Thyroid gland (tissue), 4 donors: ENCODE data around the gene BTBD19. TPM values are rescaled to one million over a fixed set of nuclear protein-coding genes. Genes with fewer than 3 reads are reported as not detected.

Experiments
- DNase-seq, 2 donors: peaks; one replicate each; pipeline ENCODE4 v3.0.0-alpha.2; 2019
- H3K27ac ChIP-seq, 3 donors: fragments of 200-600 bp; sonication (generic); 1 replicate in 2 of 3; 2 replicates in 1 of 3; pipeline ENCODE4 v1.5.1; 2016 to 2019; ENCODE audit warnings: mild to moderate bottlenecking in 1 of 3, moderate library complexity in 1 of 3
- H3K27me3 ChIP-seq: fragments of 200-600 bp; sonication (generic); one replicate; pipeline ENCODE4 v1.5.1; 2019
- H3K36me3 ChIP-seq, 2 donors: fragments of 200-600 bp; sonication (generic); one replicate each; pipeline ENCODE4 v1.5.1; 2016 to 2019
- H3K4me1 ChIP-seq, 2 donors: fragments of 200-600 bp; sonication (generic); one replicate each; pipeline ENCODE4 v1.5.1; 2017 to 2019
- H3K4me3 ChIP-seq, 3 donors: fragments of 200-600 bp; sonication (generic); replicated peaks in 1 of 3; 1 replicate in 2 of 3; 2 replicates in 1 of 3; pipeline ENCODE4 v1.5.1; 2016; ENCODE audit warnings: mild to moderate bottlenecking in 1 of 3
- H3K9me3 ChIP-seq: fragments of 200-600 bp; sonication (generic); one replicate; pipeline ENCODE4 v1.5.1; 2017
- POLR2A ChIP-seq, 2 donors: fragments of 450-650 bp; IDR thresholded peaks; one replicate each; pipeline ENCODE4 v1.6.1; 2017; ENCODE audit warnings: antibody characterized with exemption in 2 of 2, mild to moderate bottlenecking in 2 of 2, moderate library complexity in 1 of 2
- WGBS, 2 donors: methylation state at CpG; one replicate each; pipeline ENCODE4 v1.1.5; 2017; 5-methylcytosine and 5-hydroxymethylcytosine counted together
- intact Hi-C: fragments of 100-400 bp; cut with DNase I; formaldehyde crosslinking; loops from one replicate; pipeline ENCODE4 v1.15.1; 2023
- total RNA-seq, 4 donors: library from RNA; depleted of rRNA; stranded (reverse); fragments of >200 nt; gene quantifications; one replicate each; pipeline ENCODE4 v1.2.3, GENCODE V29; 2016
- TF ChIP-seq, protein P1 (sequence below), 6 experiments: fragments of 200-600 bp in 3 of 6; fragments of 450-650 bp in 3 of 6; sonication (generic) in 3 of 6; IDR thresholded peaks; one replicate each; pipeline ENCODE4 v1.5.1; 2016 to 2019; ENCODE audit warnings: antibody characterized with exemption in 6 of 6, mild to moderate bottlenecking in 2 of 6, inconsistent platforms in 1 of 6, moderate library complexity in 1 of 6

Gene BTBD19
- total RNA-seq, 4 donors from 2014 or later, result 7.3 to 14.9 (median 9.2) TPM

DNA sequence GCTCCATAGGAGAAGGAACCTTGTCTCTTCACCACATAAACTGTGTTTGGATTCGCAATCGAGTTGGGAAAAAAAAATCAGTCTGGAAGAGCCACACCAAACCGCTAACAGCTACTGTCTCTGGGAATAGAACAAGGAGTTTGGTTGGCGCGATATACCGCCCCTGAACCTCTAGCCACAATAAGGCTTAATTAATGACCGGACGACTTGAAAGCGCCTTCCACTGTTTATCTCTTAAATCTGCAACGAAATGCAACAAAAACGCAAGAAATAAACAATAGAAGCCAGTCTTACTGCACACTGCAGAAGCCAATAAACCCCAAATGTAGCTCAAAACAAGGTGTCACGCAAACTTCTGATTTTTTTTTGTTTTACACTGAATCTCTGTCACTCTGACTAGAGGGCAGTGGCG, 10.9 kb downstream of the BTBD19 start:
- no peak for TF ChIP-seq POLR2A (IDR thresholded peaks at IDR 0.05)
- TF ChIP-seq, protein P1, sequence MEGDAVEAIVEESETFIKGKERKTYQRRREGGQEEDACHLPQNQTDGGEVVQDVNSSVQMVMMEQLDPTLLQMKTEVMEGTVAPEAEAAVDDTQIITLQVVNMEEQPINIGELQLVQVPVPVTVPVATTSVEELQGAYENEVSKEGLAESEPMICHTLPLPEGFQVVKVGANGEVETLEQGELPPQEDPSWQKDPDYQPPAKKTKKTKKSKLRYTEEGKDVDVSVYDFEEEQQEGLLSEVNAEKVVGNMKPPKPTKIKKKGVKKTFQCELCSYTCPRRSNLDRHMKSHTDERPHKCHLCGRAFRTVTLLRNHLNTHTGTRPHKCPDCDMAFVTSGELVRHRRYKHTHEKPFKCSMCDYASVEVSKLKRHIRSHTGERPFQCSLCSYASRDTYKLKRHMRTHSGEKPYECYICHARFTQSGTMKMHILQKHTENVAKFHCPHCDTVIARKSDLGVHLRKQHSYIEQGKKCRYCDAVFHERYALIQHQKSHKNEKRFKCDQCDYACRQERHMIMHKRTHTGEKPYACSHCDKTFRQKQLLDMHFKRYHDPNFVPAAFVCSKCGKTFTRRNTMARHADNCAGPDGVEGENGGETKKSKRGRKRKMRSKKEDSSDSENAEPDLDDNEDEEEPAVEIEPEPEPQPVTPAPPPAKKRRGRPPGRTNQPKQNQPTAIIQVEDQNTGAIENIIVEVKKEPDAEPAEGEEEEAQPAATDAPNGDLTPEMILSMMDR (IDR thresholded peaks at IDR 0.05), result peak in 1 of 6 experiments; percentile 5
- no peaks in the 10 kb centered on the region for H3K27me3 ChIP-seq
- peak overlapping the region in 2 of 3 donors; percentile 20 to 38 for H3K4me3 ChIP-seq
- intact Hi-C loops, result no loop called here
- no peaks in the 10 kb centered on the region for H3K36me3 ChIP-seq
- WGBS, 2 donors, result 3 to 5% methylated on average over 13 of the region's 13 CpGs
- H3K9me3 ChIP-seq, result no peaks in the 10 kb centered on the region
- peaks cover 4 to 25% of the 10 kb centered on the region in 2 donors for H3K4me1 ChIP-seq
- H3K27ac ChIP-seq, result peak overlapping the region; percentile 97 to 98 (median 97)
- no peak for DNase-seq

DNA sequence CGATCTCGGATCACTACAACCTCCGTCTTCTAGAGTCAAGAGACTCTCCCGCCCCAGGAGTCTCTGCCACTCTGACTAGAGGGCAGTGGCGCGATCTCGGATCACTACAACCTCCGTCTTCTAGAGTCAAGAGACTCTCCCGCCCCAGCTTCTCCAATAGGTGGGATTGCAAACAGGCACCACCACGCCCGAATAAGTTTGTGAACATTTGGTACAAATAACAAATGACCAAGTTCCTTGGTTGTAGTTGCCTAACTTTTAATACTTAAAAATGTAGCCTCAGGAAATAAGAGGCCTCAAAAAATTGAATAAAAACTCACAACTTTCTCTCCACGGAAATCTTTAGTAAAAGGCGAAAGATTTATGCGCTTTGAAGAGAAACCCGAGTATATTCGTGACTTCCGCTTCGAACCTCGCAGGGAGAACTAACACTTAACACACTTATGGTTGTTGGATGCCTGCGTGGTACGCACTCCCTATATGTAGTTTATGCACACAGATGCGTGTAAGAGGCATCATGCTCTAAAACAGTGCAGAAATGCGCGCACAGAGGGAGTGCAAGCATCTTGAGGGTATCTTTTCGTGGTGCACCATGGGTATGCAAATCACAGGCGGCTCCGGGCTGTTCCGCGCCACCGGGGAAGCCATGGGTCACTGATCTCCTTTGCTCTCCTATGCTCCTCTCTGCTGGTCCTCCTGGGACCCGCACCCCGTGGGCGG, 11.4 kb downstream of the BTBD19 start:
- 0 to 1% methylated on average over 33 of the region's 33 CpGs for WGBS, 2 donors
- TF ChIP-seq POLR2A (IDR thresholded peaks at IDR 0.05), result peak in 1 of 2 donors; percentile 80
- TF ChIP-seq, protein P1 (IDR thresholded peaks at IDR 0.05), result peak in 1 of 6 experiments; percentile 17
- H3K27me3 ChIP-seq, result no peaks in the 10 kb centered on the region
- H3K9me3 ChIP-seq, result no peaks in the 10 kb centered on the region
- H3K27ac ChIP-seq, result peak overlapping the region; percentile 97 to 98 (median 97)
- DNase-seq, result peak; percentile 89
- H3K4me1 ChIP-seq, result peaks cover 4 to 25% of the 10 kb centered on the region in 2 donors
- H3K36me3 ChIP-seq, result no peaks in the 10 kb centered on the region
- intact Hi-C loops, result no loop called here
- H3K4me3 ChIP-seq, result peak overlapping the region in 1 of 3 donors; percentile 38

DNA sequence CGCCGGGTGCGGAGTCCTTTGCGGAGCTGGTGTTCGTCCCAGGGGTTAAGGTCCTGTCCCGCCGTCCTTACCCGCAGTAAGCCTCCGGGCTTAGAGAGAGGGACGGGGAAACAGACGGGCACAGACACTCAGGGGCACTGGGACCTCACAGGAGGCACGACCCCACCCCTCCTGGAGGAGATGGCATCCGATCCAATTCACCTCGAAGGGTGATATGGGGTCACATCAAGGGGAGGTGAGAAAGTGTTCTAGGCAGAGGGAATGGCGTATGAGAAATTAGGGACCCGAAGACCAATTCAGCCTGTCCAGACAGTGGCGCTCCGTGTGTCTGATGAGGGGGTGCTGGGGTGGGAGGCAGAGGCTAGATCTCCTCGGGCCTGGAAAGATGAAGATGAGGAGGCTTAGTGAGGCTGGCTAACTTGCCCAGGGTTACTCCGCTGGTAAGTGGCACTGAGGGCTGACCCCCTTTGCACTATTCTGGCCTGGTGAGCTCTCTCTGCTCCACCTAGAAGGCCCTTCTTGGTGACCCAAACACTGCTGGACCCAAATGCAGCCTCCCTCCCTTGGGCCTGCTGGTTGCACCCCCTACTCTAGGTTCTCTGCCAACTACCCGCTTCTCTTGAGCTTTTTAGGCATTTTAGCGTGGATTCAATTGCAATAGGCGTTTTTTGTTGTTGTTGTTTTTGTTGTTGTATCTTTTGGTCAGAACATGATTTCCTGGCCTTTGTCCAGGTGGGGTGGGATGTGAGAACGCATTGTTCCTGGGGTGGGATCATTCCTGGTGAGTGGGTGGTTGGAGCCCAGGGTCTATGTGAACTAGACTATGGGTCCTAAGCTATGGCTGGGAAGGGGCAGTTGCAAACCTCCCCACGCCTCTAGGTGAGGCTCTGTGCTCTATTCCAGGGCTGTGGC, 12.3 kb downstream of the BTBD19 start:
- H3K27me3 ChIP-seq, result no peaks in the 10 kb centered on the region
- peak in 1 of 2 donors; percentile 18 for DNase-seq
- no peaks in the 10 kb centered on the region for H3K36me3 ChIP-seq
- intact Hi-C loops, result no loop called here
- 36 to 42% methylated on average over 19 to 23 of the region's 25 CpGs for WGBS, 2 donors
- H3K27ac ChIP-seq, result peak overlapping the region; percentile 97 to 98 (median 97)
- peak overlapping the region in 1 of 3 donors; percentile 38 for H3K4me3 ChIP-seq
- no peak for TF ChIP-seq POLR2A (IDR thresholded peaks at IDR 0.05)
- TF ChIP-seq, protein P1 (IDR thresholded peaks at IDR 0.05), result peak in 1 of 6 experiments; percentile 18
- H3K4me1 ChIP-seq, result peaks cover 4 to 25% of the 10 kb centered on the region in 2 donors
- H3K9me3 ChIP-seq, result no peaks in the 10 kb centered on the region

DNA sequence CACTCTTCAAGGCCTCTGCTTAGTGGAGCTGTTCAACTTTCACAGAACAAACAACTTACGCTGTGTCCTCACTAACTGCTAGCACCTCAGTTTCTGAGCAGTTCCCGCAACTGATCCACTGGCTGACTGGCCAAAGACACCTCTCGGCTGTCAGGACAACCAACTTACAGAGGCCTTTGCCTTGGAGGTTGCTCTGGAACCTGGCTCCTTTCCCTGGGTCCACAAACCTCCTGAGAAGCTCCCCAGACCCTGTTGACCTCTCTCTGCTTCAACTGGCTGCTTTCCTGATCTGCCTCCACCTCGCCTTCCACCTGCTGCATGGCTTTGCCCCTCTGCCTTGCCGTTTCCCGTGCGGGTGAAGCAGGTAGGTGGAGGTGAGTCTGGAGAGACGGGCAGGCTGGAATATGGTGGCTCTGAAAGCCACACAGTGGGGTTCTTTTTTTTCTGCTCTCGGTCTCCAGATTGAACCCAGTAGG, 13.0 kb downstream of the BTBD19 start:
- no peak for DNase-seq

More for the DNA sequence above, 13.0 kb downstream of the BTBD19 start:
- H3K4me3 ChIP-seq, result no peak overlapping the region
- peaks cover 4 to 25% of the 10 kb centered on the region in 2 donors for H3K4me1 ChIP-seq
- intact Hi-C loops, result no loop called here
- no peak for TF ChIP-seq POLR2A (IDR thresholded peaks at IDR 0.05)
- TF ChIP-seq, protein P1 (IDR thresholded peaks at IDR 0.05), result no peak
- H3K27me3 ChIP-seq, result no peaks in the 10 kb centered on the region
- H3K36me3 ChIP-seq, result no peaks in the 10 kb centered on the region
- 79 to 82% methylated on average over 9 of the region's 9 CpGs for WGBS, 2 donors
- peak overlapping the region in 2 of 3 donors; percentile 97 to 98 for H3K27ac ChIP-seq
- no peaks in the 10 kb centered on the region for H3K9me3 ChIP-seq
